Measurements from ENCODE around the gene ERF. TPM values are rescaled to one million over a fixed set of nuclear protein-coding genes. Genes with fewer than 3 reads are reported as not detected.

The ERF gene
- polyA plus RNA-seq, 1 experiment: 31.1 TPM

- CTCF ChIA-PET: no interaction called here
- POLR2A ChIA-PET: no interaction called here
- no peak for TF ChIP-seq CTCF (IDR thresholded peaks at IDR 0.05; ENCODE audit: low read depth, low read length)
- no peak overlapping the region for H3K27ac ChIP-seq (ENCODE audit: low read depth, low read length)
- H3K4me3 ChIP-seq (ENCODE audit: low read depth, low read length): peak overlapping the region; percentile 76
- no peak for DNase-seq (ENCODE audit: low read depth, low spot score)
- no peaks in the 10 kb centered on the region; the same call in 1 of the 2 replicates for H3K9me3 ChIP-seq (ENCODE audit: control insufficient read depth, insufficient read depth, low read length)
- no peaks in the 10 kb centered on the region for H3K27me3 ChIP-seq (ENCODE audit: control insufficient read depth, insufficient read depth, low read length)
Observed at GRCh38 chr19:42285541-42285941, 30.6 kb upstream of the ERF start.

GRCh38 chr19:42284591-42285341, 29.8 kb upstream of the ERF start:
- ChIA-PET CTCF (no interaction called here), POLR2A (interaction anchor here (0.5 kb wide), 1 partner anchor 26 kb away, joined by 3 read pairs; no protein-coding TSS in a partner anchor)
- H3K9me3 ChIP-seq (ENCODE audit: control insufficient read depth, insufficient read depth, low read length): no peaks in the 10 kb centered on the region; the same call in 1 of the 2 replicates
- no peak for TF ChIP-seq CTCF (IDR thresholded peaks at IDR 0.05; ENCODE audit: low read depth, low read length)
- no peaks in the 10 kb centered on the region for H3K27me3 ChIP-seq (ENCODE audit: control insufficient read depth, insufficient read depth, low read length)
- DNase-seq (ENCODE audit: low read depth, low spot score): no peak
- peak overlapping the region; percentile 76 for H3K4me3 ChIP-seq (ENCODE audit: low read depth, low read length)
- H3K27ac ChIP-seq (ENCODE audit: low read depth, low read length): peak overlapping the region; percentile 2

- Histone ChIP-seq H3K4me3 (ENCODE audit: low read depth, low read length) (peak overlapping the region; percentile 52), H3K9me3 (ENCODE audit: control insufficient read depth, insufficient read depth, low read length) (no peaks in the 10 kb centered on the region; the same call in 1 of the 2 replicates), H3K27ac (ENCODE audit: low read depth, low read length) (no peak overlapping the region), H3K27me3 (ENCODE audit: control insufficient read depth, insufficient read depth, low read length) (no peaks in the 10 kb centered on the region)
- no peak for TF ChIP-seq CTCF (IDR thresholded peaks at IDR 0.05; ENCODE audit: low read depth, low read length)
- POLR2A ChIA-PET: no interaction called here
- CTCF ChIA-PET: no interaction called here
- DNase-seq (ENCODE audit: low read depth, low spot score): peak; percentile 39
Observed at GRCh38 chr19:42284066-42284501, 29.2 kb upstream of the ERF start.

- Histone ChIP-seq H3K27ac (ENCODE audit: low read depth, low read length) (no peak overlapping the region), H3K9me3 (ENCODE audit: control insufficient read depth, insufficient read depth, low read length) (no peaks in the 10 kb centered on the region; the same call in 1 of the 2 replicates), H3K27me3 (ENCODE audit: control insufficient read depth, insufficient read depth, low read length) (no peaks in the 10 kb centered on the region), H3K4me3 (ENCODE audit: low read depth, low read length) (peak overlapping the region; percentile 52)
- peak; percentile 60 for DNase-seq (ENCODE audit: low read depth, low spot score)
- TF ChIP-seq CTCF (IDR thresholded peaks at IDR 0.05; ENCODE audit: low read depth, low read length): no peak
- POLR2A ChIA-PET: interaction anchor here (1.6 to 1.7 kb wide), 2 partner anchors 13 to 36 kb away, joined by 5 to 8 read pairs; no protein-coding TSS in a partner anchor
- CTCF ChIA-PET: no interaction called here
Observed at GRCh38 chr19:42283188-42284065, 28.5 kb upstream of the ERF start.
